Measurements from ENCODE around the gene RAD51B.

DNA sequence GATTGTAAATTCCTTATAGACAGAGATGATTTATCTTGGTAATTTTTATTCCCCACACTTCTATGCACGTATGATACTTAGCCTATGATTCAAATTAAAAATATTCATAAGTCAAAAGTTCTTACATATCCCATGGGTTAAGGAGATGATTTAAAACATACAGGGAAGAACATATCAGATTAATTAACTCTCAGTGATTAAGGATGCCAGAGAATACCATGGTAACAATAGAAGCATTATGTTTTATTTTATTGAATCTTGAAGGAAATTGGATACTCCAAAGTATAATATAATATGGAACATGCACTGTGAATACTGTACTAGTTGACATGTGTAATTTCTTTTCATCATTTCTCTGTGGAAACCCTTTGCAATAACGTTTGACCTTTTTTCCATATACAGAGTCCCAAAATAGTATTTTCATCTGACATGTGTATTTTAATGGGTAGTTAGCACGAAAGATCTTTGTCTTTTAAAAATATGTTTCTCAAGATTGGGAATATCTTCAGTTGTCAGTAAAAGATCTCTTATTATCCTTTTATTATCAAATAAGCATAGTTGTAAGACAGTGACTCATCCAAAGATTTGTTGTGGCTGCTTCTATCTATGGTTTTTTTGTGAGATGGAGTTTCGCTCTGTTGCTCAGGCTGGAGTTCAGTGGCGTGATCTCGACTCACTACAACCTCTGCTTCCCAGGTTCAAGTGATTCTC is 166.7 kb downstream of the RAD51B start:
- TF ChIP-seq CTCF (IDR thresholded peaks at IDR 0.05) (no peak), POLR2A (IDR thresholded peaks at IDR 0.05) (no peak), POLR2AphosphoS5 (IDR thresholded peaks at IDR 0.05) (no peak)

Measured in upper lobe of left lung (tissue), 4 donors.